Measurements from ENCODE around the gene IZUMO1.

GRCh38 chr19:48696353-48697010 lies 50.2 kb downstream of the IZUMO1 start:
- TF ChIP-seq CTCF (IDR thresholded peaks at IDR 0.05) (no peak), POLR2A (IDR thresholded peaks at IDR 0.05) (no peak)
